ENCODE results near the gene VPS4B. TPM values are rescaled to one million over a fixed set of nuclear protein-coding genes. Genes with fewer than 3 reads are reported as not detected.

Gene VPS4B
- total RNA-seq, 1 experiment from 2014 or later = 67.8 TPM

DNA sequence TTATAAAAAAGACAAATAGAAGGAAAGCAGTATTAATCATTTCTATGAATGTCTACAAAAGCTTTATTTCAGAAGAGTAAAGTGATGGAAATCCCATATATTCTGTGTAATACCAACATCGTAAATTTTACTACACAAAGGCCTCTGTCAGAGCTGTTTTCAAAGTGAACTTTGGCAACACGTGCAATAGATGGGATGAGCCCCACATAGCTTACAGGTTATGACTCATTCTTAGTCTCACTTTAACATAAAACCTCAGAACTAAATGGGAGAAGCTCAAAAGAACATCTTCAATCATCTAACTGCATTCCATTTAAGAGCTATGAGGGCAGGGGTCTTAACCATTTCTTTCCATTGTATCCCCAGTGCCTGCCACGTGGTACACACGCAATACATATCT, 11.5 kb downstream of the VPS4B start:
- Mint-ChIP-seq H3K4me3 (ENCODE audit: unreplicated experiment) (no peak overlapping the region), H3K27ac (ENCODE audit: low read depth, unreplicated experiment) (peak overlapping the region; percentile 57), H3K27me3 (ENCODE audit: insufficient read depth, unreplicated experiment) (no peaks in the 10 kb centered on the region), H3K36me3 (ENCODE audit: insufficient read depth, unreplicated experiment) (peaks cover 45% of the 10 kb centered on the region), H3K4me1 (ENCODE audit: insufficient read depth, unreplicated experiment) (peaks cover 25% of the 10 kb centered on the region), H3K9me3 (ENCODE audit: unreplicated experiment) (no peaks in the 10 kb centered on the region)
- intact Hi-C loops (cut with micrococcal nuclease) = loop anchor here (2.0 kb wide), 1 partner anchor 68 kb away; no protein-coding TSS in a partner anchor
- no TSS peak for BruUV-seq (replicated peaks)
- TF ChIP-seq CTCF (IDR thresholded peaks at IDR 0.05; ENCODE audit: unreplicated experiment) = no peak
- peak; percentile 74 for DNase-seq (ENCODE audit: unreplicated experiment)
- ChIA-PET POLR2A (interaction anchor here (0.6 to 4.2 kb wide), 22 partner anchors 8 to 243 kb away, joined by 3 to 85 read pairs (median 4); partner anchors contain the start of genes KDSR, SERPINB5 and VPS4B), CTCF (interaction anchor here (1.4 to 1.5 kb wide), 2 partner anchors 15 to 29 kb away, joined by 6 to 14 read pairs; no protein-coding TSS in a partner anchor)

GRCh38 chr18:63409301-63409700, 13.0 kb downstream of the VPS4B start:
- intact Hi-C loops (cut with micrococcal nuclease) = no loop called here

GRCh38 chr18:63407734-63408133, 14.5 kb downstream of the VPS4B start:
- intact Hi-C loops (cut with micrococcal nuclease) = no loop called here
- ChIA-PET CTCF (interaction anchor here (2.1 kb wide), 1 partner anchor 32 kb away, joined by 9 read pairs; no protein-coding TSS in a partner anchor), POLR2A (interaction anchor here (0.5 to 3.5 kb wide), 7 partner anchors 12 to 99 kb away, joined by 3 to 22 read pairs (median 5); partner anchors contain the start of gene SERPINB5)
- no peaks in the 10 kb centered on the region for H3K9me3 Mint-ChIP-seq (ENCODE audit: unreplicated experiment)
- peaks cover 25% of the 10 kb centered on the region for H3K4me1 Mint-ChIP-seq (ENCODE audit: insufficient read depth, unreplicated experiment)
- H3K27ac Mint-ChIP-seq (ENCODE audit: low read depth, unreplicated experiment) = peak overlapping the region; percentile 57
- no peaks in the 10 kb centered on the region for H3K27me3 Mint-ChIP-seq (ENCODE audit: insufficient read depth, unreplicated experiment)
- DNase-seq (ENCODE audit: unreplicated experiment) = no peak
- BruUV-seq (replicated peaks) = no TSS peak
- H3K36me3 Mint-ChIP-seq (ENCODE audit: insufficient read depth, unreplicated experiment) = peaks cover 58% of the 10 kb centered on the region
- no peak overlapping the region for H3K4me3 Mint-ChIP-seq (ENCODE audit: unreplicated experiment)
- TF ChIP-seq CTCF (IDR thresholded peaks at IDR 0.05; ENCODE audit: unreplicated experiment) = no peak

More at GRCh38 chr18:63409301-63409700, 13.0 kb downstream of the VPS4B start:
- no peak overlapping the region for H3K4me3 Mint-ChIP-seq (ENCODE audit: unreplicated experiment)
- H3K4me1 Mint-ChIP-seq (ENCODE audit: insufficient read depth, unreplicated experiment) = peaks cover 25% of the 10 kb centered on the region
- H3K9me3 Mint-ChIP-seq (ENCODE audit: unreplicated experiment) = no peaks in the 10 kb centered on the region
- TF ChIP-seq CTCF (IDR thresholded peaks at IDR 0.05; ENCODE audit: unreplicated experiment) = no peak
- CTCF ChIA-PET = interaction anchor here (1.1 to 2.1 kb wide), 3 partner anchors 16 to 97 kb away, joined by 3 to 9 read pairs (median 3); no protein-coding TSS in a partner anchor
- POLR2A ChIA-PET = interaction anchor here (0.7 to 4.2 kb wide), 11 partner anchors 13 to 69 kb away, joined by 3 to 85 read pairs (median 5); partner anchors contain the start of genes SERPINB5 and VPS4B
- H3K27me3 Mint-ChIP-seq (ENCODE audit: insufficient read depth, unreplicated experiment) = no peaks in the 10 kb centered on the region
- no TSS peak for BruUV-seq (replicated peaks)
- H3K36me3 Mint-ChIP-seq (ENCODE audit: insufficient read depth, unreplicated experiment) = peaks cover 54% of the 10 kb centered on the region
- peak; percentile 71 for DNase-seq (ENCODE audit: unreplicated experiment)
- peak overlapping the region; percentile 57 for H3K27ac Mint-ChIP-seq (ENCODE audit: low read depth, unreplicated experiment)

GRCh38 chr18:63405986-63406385, 16.3 kb downstream of the VPS4B start:
- Mint-ChIP-seq H3K36me3 (ENCODE audit: insufficient read depth, unreplicated experiment) (peaks cover 69% of the 10 kb centered on the region), H3K4me3 (ENCODE audit: unreplicated experiment) (no peak overlapping the region), H3K27ac (ENCODE audit: low read depth, unreplicated experiment) (peak overlapping the region; percentile 57), H3K4me1 (ENCODE audit: insufficient read depth, unreplicated experiment) (peaks cover 25% of the 10 kb centered on the region), H3K27me3 (ENCODE audit: insufficient read depth, unreplicated experiment) (no peaks in the 10 kb centered on the region), H3K9me3 (ENCODE audit: unreplicated experiment) (no peaks in the 10 kb centered on the region)
- ChIA-PET POLR2A (no interaction called here), CTCF (no interaction called here)
- DNase-seq (ENCODE audit: unreplicated experiment) = peak; percentile 82
- no TSS peak for BruUV-seq (replicated peaks)
- TF ChIP-seq CTCF (IDR thresholded peaks at IDR 0.05; ENCODE audit: unreplicated experiment) = no peak
- intact Hi-C loops (cut with micrococcal nuclease) = no loop called here

Data from MCF 10A (cell line).